ENCODE data around the gene RIT2.

- no peak for TF ChIP-seq CTCF (IDR thresholded peaks at IDR 0.05; ENCODE audit: low read length)
- no peak for TF ChIP-seq EZH2 (IDR thresholded peaks at IDR 0.05; ENCODE audit: borderline replicate concordance, low read length)
These were observed 242.6 kb downstream of the RIT2 start for GRCh38 chr18:42872838-42873237.

Data from OCI-LY1 (cell line).